Natural killer cell (primary cell): ENCODE data around the gene BACH2. TPM values are rescaled to one million over a fixed set of nuclear protein-coding genes. Genes with fewer than 3 reads are reported as not detected.

Experiments
- ATAC-seq, 3 donors: fragments of 150-1000 bp in 2 of 3; fragments of 200-7000 bp in 1 of 3; cut with Tn5 transposase; 1 replicate in 1 of 3; 2 replicates in 2 of 3; pipeline ENCODE4 v1.10.0; 2021; ENCODE audit warnings: mild to moderate bottlenecking in 2 of 3, moderate library complexity in 2 of 3
- DNase-seq, 2 donors: peaks; one replicate each; pipeline versions ENCODE4 v3.0.0 to v3.0.0-alpha.2; 2013 to 2021; ENCODE audit warnings: mixed read lengths in 1 of 2
- H3K27ac ChIP-seq: one replicate; pipeline ENCODE4 v1.5.1; 2013; ENCODE audit warnings: mild to moderate bottlenecking, low read length
- H3K27me3 ChIP-seq: one replicate; pipeline ENCODE4 v1.6.1; 2013; ENCODE audit warnings: low read length; ENCODE audit not compliant: control insufficient read depth, insufficient read depth
- H3K36me3 ChIP-seq: one replicate; pipeline ENCODE4 v1.6.1; 2013; ENCODE audit warnings: low read length; ENCODE audit not compliant: control insufficient read depth, insufficient read depth
- H3K4me1 ChIP-seq: one replicate; pipeline ENCODE4 v1.6.1; 2013; ENCODE audit warnings: low read length; ENCODE audit not compliant: control insufficient read depth, insufficient read depth
- H3K4me3 ChIP-seq: one replicate; pipeline ENCODE4 v1.5.1; 2013; ENCODE audit warnings: low read length
- H3K9me3 ChIP-seq: one replicate; pipeline ENCODE4 v1.6.1; 2013; ENCODE audit warnings: low read length; ENCODE audit not compliant: control insufficient read depth, insufficient read depth
- H3K27ac Mint-ChIP-seq, 2 donors: one replicate each; pipeline ENCODE4 v1.8.0; 2022; ENCODE audit warnings: mild to moderate bottlenecking in 2 of 2, mixed read lengths in 2 of 2, moderate library complexity in 1 of 2
- H3K27me3 Mint-ChIP-seq, 2 donors: one replicate each; pipeline ENCODE4 v1.8.0; 2022; ENCODE audit warnings: low read depth in 2 of 2, mixed read lengths in 2 of 2
- H3K36me3 Mint-ChIP-seq: one replicate; pipeline ENCODE4 v1.8.0; 2022; ENCODE audit warnings: mixed read lengths
- H3K4me1 Mint-ChIP-seq, 2 donors: one replicate each; pipeline ENCODE4 v1.8.0; 2022; ENCODE audit warnings: mixed read lengths in 2 of 2
- H3K4me3 Mint-ChIP-seq: one replicate; pipeline ENCODE4 v1.8.0; 2022; ENCODE audit warnings: mild to moderate bottlenecking, moderate library complexity, mixed read lengths
- H3K9me3 Mint-ChIP-seq, 2 donors: one replicate each; pipeline ENCODE4 v1.8.0; 2022; ENCODE audit warnings: mixed read lengths in 2 of 2
- WGBS: methylation state at CpG from one replicate; pipeline ENCODE4 v1.1.7; 2013; ENCODE audit warnings: missing lambda C conversion rate; ENCODE audit not compliant: insufficient coverage; 5-methylcytosine and 5-hydroxymethylcytosine counted together
- intact Hi-C: fragments of 100-400 bp; cut with micrococcal nuclease; formaldehyde crosslinking; loops from one replicate; pipeline ENCODE4 v1.14.2; 2022
- total RNA-seq, 4 donors: library from RNA; stranded (reverse); fragments of 120-200 nt in 1 of 4; gene quantifications; one replicate each; pipeline versions ENCODE4 v1.2.3 to v1.2.4, GENCODE V29; 2013 to 2022
- TF ChIP-seq, protein P1 (sequence below): fragments of 200-600 bp; IDR thresholded peaks from one replicate; pipeline ENCODE4 v1.8.0; 2022; ENCODE audit warnings: antibody characterized with exemption

Gene BACH2
- total RNA-seq, 3 donors from 2014 or later (not counting 1 experiment from before 2014, with no cell fraction given), result 32.1 to 37.8 (median 32.7) TPM

- no peaks in the 10 kb centered on the region for H3K27me3 ChIP-seq
- ATAC-seq, result no peak
- peaks cover 16% of the 10 kb centered on the region for H3K4me1 ChIP-seq
- Mint-ChIP-seq H3K9me3 (no peaks in the 10 kb centered on the region), H3K36me3 (no peaks in the 10 kb centered on the region), H3K27ac (no peak overlapping the region), H3K4me1 (peaks cover 19 to 22% of the 10 kb centered on the region in 2 donors), H3K27me3 (no peaks in the 10 kb centered on the region), H3K4me3 (no peak overlapping the region)
- TF ChIP-seq, protein P1, sequence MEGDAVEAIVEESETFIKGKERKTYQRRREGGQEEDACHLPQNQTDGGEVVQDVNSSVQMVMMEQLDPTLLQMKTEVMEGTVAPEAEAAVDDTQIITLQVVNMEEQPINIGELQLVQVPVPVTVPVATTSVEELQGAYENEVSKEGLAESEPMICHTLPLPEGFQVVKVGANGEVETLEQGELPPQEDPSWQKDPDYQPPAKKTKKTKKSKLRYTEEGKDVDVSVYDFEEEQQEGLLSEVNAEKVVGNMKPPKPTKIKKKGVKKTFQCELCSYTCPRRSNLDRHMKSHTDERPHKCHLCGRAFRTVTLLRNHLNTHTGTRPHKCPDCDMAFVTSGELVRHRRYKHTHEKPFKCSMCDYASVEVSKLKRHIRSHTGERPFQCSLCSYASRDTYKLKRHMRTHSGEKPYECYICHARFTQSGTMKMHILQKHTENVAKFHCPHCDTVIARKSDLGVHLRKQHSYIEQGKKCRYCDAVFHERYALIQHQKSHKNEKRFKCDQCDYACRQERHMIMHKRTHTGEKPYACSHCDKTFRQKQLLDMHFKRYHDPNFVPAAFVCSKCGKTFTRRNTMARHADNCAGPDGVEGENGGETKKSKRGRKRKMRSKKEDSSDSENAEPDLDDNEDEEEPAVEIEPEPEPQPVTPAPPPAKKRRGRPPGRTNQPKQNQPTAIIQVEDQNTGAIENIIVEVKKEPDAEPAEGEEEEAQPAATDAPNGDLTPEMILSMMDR, result no peak
- 58% methylated on average over 7 of the region's 8 CpGs for whole genome bisulfite sequencing
- no peaks in the 10 kb centered on the region for H3K36me3 ChIP-seq
- DNase-seq, result peak in 1 of 2 donors; percentile 56
- H3K27ac ChIP-seq, result no peak overlapping the region
- no peaks in the 10 kb centered on the region for H3K9me3 ChIP-seq
- intact Hi-C loops, result loop anchor here (5.0 to 10.0 kb wide), 3 partner anchors 103 to 232 kb away; no protein-coding TSS in a partner anchor
- no peak overlapping the region for H3K4me3 ChIP-seq
Observed at GRCh38 chr6:90184334-90185298, 112.0 kb downstream of the BACH2 start.

DNA sequence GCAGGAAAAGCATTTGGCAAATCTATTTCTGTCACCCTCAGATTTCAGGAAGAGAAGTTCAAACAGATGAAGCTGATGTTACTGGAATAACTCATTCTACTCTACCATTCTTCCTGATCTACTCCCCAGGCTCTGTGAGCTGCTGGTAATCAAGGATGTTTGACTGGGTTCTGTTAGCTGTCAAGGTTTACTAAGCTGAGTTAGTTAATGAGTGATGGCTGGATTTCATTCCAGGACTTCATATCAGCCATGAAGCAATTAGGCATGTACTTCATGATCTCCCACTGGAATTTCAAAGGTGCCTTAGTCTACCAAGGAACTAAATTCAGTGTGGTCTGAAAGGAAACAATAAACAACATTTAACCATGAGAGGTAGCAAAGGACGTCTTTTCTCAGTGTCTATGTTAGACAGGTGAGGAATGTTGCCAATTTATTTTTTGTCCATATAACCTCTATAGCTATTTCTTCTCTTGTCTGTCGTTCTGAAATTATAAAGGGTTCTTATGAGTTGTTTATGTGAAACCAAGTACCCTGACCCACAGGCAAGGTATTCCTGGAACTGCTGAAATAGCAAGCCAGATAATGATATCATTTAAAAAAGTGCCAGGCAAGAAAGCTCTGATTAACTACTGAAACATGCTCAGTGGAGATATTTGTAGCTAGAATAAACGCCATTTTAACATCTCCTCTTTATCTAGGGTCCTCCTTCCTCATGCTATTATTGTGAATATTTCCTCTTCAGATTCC, 112.9 kb downstream of the BACH2 start:
- Histone ChIP-seq H3K27ac (no peak overlapping the region), H3K36me3 (no peaks in the 10 kb centered on the region), H3K27me3 (no peaks in the 10 kb centered on the region), H3K4me3 (no peak overlapping the region), H3K4me1 (peaks cover 17% of the 10 kb centered on the region), H3K9me3 (no peaks in the 10 kb centered on the region)
- Mint-ChIP-seq H3K9me3 (no peaks in the 10 kb centered on the region), H3K4me3 (no peak overlapping the region), H3K27ac (no peak overlapping the region), H3K27me3 (no peaks in the 10 kb centered on the region), H3K4me1 (peaks cover 22 to 24% of the 10 kb centered on the region in 2 donors), H3K36me3 (no peaks in the 10 kb centered on the region)
- TF ChIP-seq, protein P1, result no peak
- DNase-seq, result no peak
- no peak for ATAC-seq
- no CpG with 5 or more reads among the region's 3 CpGs for WGBS
- intact Hi-C loops, result loop anchor here (10.0 kb wide), 1 partner anchor 211 kb away; no protein-coding TSS in a partner anchor

DNA sequence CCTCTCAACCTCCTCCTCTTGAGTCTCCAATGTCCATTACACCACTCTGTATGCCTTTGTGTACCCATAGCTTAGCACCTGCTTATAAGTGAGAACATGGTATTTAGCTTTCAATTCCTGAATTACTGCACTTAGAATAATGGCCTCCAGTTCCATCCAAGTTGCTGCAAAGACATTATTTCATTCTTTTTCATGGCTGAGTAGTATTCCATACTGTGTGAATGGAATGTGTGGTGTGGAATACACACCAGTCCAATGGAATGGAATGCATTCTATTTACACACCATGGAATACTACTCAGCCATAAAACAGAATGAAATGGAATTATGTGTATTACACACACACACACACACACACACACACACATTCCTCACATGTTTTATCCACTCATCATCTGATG, 116.1 kb downstream of the BACH2 start:
- intact Hi-C loops, result loop anchor here (10.0 kb wide), 1 partner anchor 214 kb away; no protein-coding TSS in a partner anchor
- DNase-seq (no peak), ATAC-seq (no peak)
- no peak overlapping the region for H3K4me3 ChIP-seq
- no peak overlapping the region for H3K27ac ChIP-seq
- Mint-ChIP-seq H3K36me3 (no peaks in the 10 kb centered on the region), H3K9me3 (no peaks in the 10 kb centered on the region), H3K4me1 (peaks cover 27 to 39% of the 10 kb centered on the region in 2 donors), H3K27me3 (no peaks in the 10 kb centered on the region), H3K27ac (no peak overlapping the region), H3K4me3 (no peak overlapping the region)
- H3K36me3 ChIP-seq, result no peaks in the 10 kb centered on the region
- TF ChIP-seq, protein P1, result no peak
- peaks cover 33% of the 10 kb centered on the region for H3K4me1 ChIP-seq
- no peaks in the 10 kb centered on the region for H3K27me3 ChIP-seq
- H3K9me3 ChIP-seq, result no peaks in the 10 kb centered on the region
